Measurements from ENCODE around the gene RING1.

The RING1 gene

GRCh38 chr6:33189625-33190448 is 18.5 kb upstream of the RING1 start:
- H3K4me3 ChIP-seq (ENCODE audit: low read depth, low read length), result no peak overlapping the region
- TF ChIP-seq CTCF (IDR thresholded peaks at IDR 0.05; ENCODE audit: borderline replicate concordance, insufficient read depth, low read depth, low read length), result no peak

- H3K4me3 ChIP-seq (ENCODE audit: low read depth, low read length), result no peak overlapping the region
Measured at GRCh38 chr6:33190504-33191107, 17.7 kb upstream of the RING1 start.

GRCh38 chr6:33191383-33192104 is 16.8 kb upstream of the RING1 start:
- H3K4me3 ChIP-seq (ENCODE audit: low read depth, low read length), result no peak overlapping the region
- TF ChIP-seq CTCF (IDR thresholded peaks at IDR 0.05; ENCODE audit: borderline replicate concordance, insufficient read depth, low read depth, low read length), result no peak

More at GRCh38 chr6:33190504-33191107, 17.7 kb upstream of the RING1 start:
- no peak for TF ChIP-seq CTCF (IDR thresholded peaks at IDR 0.05; ENCODE audit: borderline replicate concordance, insufficient read depth, low read depth, low read length)

GRCh38 chr6:33192105-33192646 is 16.1 kb upstream of the RING1 start, which contains the start of gene COL11A2:
TSS of gene COL11A2 (minus strand) at chr6:33192467. CDS start at chr6:33192240, 227 bp downstream.
- no peak for TF ChIP-seq CTCF (IDR thresholded peaks at IDR 0.05; ENCODE audit: borderline replicate concordance, insufficient read depth, low read depth, low read length)
- no peak within 1 kb of the TSS for H3K4me3 ChIP-seq (ENCODE audit: low read depth, low read length)

GRCh38 chr6:33192671-33193602 is 15.4 kb upstream of the RING1 start:
- no peak for TF ChIP-seq CTCF (IDR thresholded peaks at IDR 0.05; ENCODE audit: borderline replicate concordance, insufficient read depth, low read depth, low read length)
- no peak overlapping the region for H3K4me3 ChIP-seq (ENCODE audit: low read depth, low read length)

- no peak overlapping the region for H3K4me3 ChIP-seq (ENCODE audit: low read depth, low read length)
Measured at GRCh38 chr6:33193619-33194018, 14.7 kb upstream of the RING1 start.

More at GRCh38 chr6:33193619-33194018, 14.7 kb upstream of the RING1 start:
- no peak for TF ChIP-seq CTCF (IDR thresholded peaks at IDR 0.05; ENCODE audit: borderline replicate concordance, insufficient read depth, low read depth, low read length)

Measured in GM12875 (cell line).